T-helper 1 cell treated with Interleukin-12 subunit alpha and Interleukin-12 subunit beta and Interleukin-4 antibody, amounts not matched to agents 30 ng/mL and 1 ng/mL, for 36 hours (primary cell): Measurements from ENCODE around the gene TMEM187. TPM values are rescaled to one million over a fixed set of nuclear protein-coding genes. Genes with fewer than 3 reads are reported as not detected.
"Not testable (repeated sequence)": the region's sequence is repeated elsewhere in the genome, so short reads cannot be mapped to it uniquely, and the experiment has no call there.

ENCODE experiments used
- intact Hi-C: fragments of 100-400 bp; cut with micrococcal nuclease; formaldehyde crosslinking; loops from one replicate; pipeline ENCODE4 v1.15.1; 2024
- total RNA-seq: library from RNA; stranded (reverse); gene quantifications from 2 replicates; pipeline ENCODE4 v1.2.3, GENCODE V29; 2022

TMEM187 gene
- total RNA-seq, 1 donor from 2014 or later: 5.8 TPM

GRCh38 chrX:153991013-153991580 is 18.5 kb downstream of the TMEM187 start:
- intact Hi-C loops: no loop called here

- intact Hi-C loops: no loop called here
These were observed 19.6 kb downstream of the TMEM187 start for GRCh38 chrX:153992180-153992579.

- intact Hi-C loops: no loop called here
These were observed 20.5 kb downstream of the TMEM187 start for GRCh38 chrX:153993079-153993478.

GRCh38 chrX:153993978-153994377 is 21.4 kb downstream of the TMEM187 start:
- intact Hi-C loops: no loop called here

GRCh38 chrX:153994398-153994797 is 21.8 kb downstream of the TMEM187 start:
- intact Hi-C loops: not testable (repeated sequence)

- intact Hi-C loops: no loop called here
These were observed 22.9 kb downstream of the TMEM187 start for GRCh38 chrX:153995504-153995903.

- intact Hi-C loops: no loop called here
These were observed 26.9 kb downstream of the TMEM187 start for GRCh38 chrX:153999359-154000037.

- intact Hi-C loops: no loop called here
These were observed 27.5 kb downstream of the TMEM187 start for GRCh38 chrX:154000051-154000450.

- intact Hi-C loops: no loop called here
These were observed 29.7 kb downstream of the TMEM187 start for GRCh38 chrX:154002215-154002719.

GRCh38 chrX:154004315-154004714 is 31.8 kb downstream of the TMEM187 start:
- intact Hi-C loops: no loop called here

- intact Hi-C loops: no loop called here
These were observed 34.4 kb downstream of the TMEM187 start for GRCh38 chrX:154006947-154007346.

- intact Hi-C loops: no loop called here
These were observed 36.0 kb downstream of the TMEM187 start for GRCh38 chrX:154008521-154008920.

GRCh38 chrX:154010330-154011087 is 38.0 kb downstream of the TMEM187 start:
- intact Hi-C loops: no loop called here

- intact Hi-C loops: loop anchor here (2.0 kb wide), 1 partner anchor 39 kb away; no protein-coding TSS in a partner anchor
These were observed 39.1 kb downstream of the TMEM187 start for GRCh38 chrX:154011376-154012335.

- intact Hi-C loops: loop anchor here (2.0 kb wide), 1 partner anchor 38 kb away; no protein-coding TSS in a partner anchor
These were observed 39.9 kb downstream of the TMEM187 start for GRCh38 chrX:154012336-154012991.

GRCh38 chrX:154013001-154013421 is 40.5 kb downstream of the TMEM187 start:
- intact Hi-C loops: loop anchor here (1.0 to 2.0 kb wide), 2 partner anchors 38 to 521 kb away; no protein-coding TSS in a partner anchor

- intact Hi-C loops: loop anchor here (1.0 to 2.0 kb wide), 2 partner anchors 37 to 521 kb away; no protein-coding TSS in a partner anchor
These were observed 41.2 kb downstream of the TMEM187 start for GRCh38 chrX:154013614-154014360.

- intact Hi-C loops: no loop called here
These were observed 42.2 kb downstream of the TMEM187 start for GRCh38 chrX:154014429-154015380.
